Measurements from ENCODE around the gene IGSF21.

The IGSF21 gene

GRCh38 chr1:18233176-18233864 is 125.7 kb downstream of the IGSF21 start:
- no peak for DNase-seq
- intact Hi-C loops (cut with DNase I) = no loop called here

DNA sequence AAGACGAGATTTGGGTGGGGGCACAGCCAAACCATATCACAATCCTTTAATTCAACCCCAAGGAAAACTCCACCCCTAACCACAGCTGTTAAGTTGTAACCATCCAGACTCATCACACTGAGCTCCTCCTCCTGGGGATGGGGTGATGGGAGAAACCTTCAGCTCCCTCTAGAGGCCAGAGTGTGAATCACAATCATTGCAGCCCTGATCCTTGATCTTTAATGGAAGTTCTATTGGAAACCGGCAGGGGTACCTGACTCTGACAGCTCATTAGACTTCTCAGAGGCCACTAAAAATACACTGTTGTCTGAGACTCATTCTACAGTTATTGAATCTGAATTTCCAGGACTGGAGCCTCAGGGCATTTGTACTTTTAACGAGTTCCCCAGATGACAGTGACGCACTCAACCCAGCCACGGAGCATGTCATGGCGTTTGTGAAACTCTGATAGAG is 127.2 kb downstream of the IGSF21 start:
- peak in 37 of 42 donors; percentile 13 to 88 (median 60) for DNase-seq
- intact Hi-C loops (cut with DNase I) = no loop called here

DNA sequence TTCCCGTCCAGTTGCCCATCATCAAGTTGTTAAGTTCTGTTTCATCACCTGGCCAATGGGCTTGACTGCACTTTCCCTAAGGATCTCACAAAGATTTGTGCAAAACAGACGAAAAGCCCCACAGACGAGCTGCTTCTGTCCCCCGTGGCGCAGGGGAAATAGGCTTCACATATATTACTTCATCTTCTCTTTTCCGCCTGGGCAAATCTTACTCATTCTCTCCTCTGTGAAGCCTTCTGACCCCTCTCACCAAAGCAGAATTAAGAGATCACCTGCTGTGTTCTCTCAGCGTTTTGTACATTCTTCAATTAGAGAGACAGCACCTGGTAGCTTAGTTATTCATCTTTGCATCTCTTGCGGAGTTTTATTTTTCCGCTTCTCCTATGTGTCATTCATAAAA is 129.8 kb downstream of the IGSF21 start:
- intact Hi-C loops (cut with DNase I) = no loop called here
- no peak for DNase-seq

DNA sequence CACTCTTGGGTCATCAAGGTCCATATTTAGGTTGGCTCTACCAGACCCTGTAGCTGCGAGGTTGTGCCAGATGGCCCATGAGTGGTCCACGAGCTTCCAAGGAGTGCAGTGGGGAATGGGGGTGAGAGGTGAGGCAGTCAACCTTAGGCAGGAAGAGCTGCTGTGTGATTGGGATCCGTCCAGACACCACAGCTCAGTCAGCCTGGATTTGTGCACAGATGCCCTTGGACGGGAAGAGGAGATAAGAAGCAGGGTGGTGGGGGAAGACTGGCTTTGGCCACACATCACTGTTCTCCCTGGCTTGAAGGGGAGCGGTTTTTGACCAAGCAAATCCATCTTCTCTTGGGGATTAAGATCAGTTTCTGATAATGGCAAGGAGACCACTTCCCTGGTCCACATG is 130.6 kb downstream of the IGSF21 start:
- intact Hi-C loops (cut with DNase I) = no loop called here
- no peak for DNase-seq

- intact Hi-C loops (cut with DNase I) = no loop called here
These were observed 132.1 kb downstream of the IGSF21 start for GRCh38 chr1:18239671-18240070.

DNA sequence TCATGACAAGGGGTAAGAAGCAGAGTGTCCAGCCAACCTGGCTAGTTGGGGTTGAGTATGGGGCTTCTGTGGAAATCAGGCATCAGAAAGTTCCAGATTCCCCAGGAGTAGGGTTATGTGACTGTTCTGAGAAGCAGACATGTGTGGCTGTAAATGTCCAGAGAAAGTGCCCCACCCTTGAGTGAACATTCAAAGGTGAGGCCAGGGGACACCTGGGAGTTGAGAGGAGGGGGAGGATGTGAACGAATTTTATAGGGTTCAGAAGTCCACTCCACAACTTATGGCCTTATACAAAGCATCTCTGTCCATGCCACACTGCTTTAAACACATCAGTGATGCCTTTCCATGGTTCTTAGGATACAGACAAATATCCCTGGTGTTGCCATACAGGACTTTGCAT is 133.3 kb downstream of the IGSF21 start:
- DNase-seq = no peak
- intact Hi-C loops (cut with DNase I) = no loop called here

More at GRCh38 chr1:18239671-18240070, 132.1 kb downstream of the IGSF21 start:
- DNase-seq = no peak

DNA sequence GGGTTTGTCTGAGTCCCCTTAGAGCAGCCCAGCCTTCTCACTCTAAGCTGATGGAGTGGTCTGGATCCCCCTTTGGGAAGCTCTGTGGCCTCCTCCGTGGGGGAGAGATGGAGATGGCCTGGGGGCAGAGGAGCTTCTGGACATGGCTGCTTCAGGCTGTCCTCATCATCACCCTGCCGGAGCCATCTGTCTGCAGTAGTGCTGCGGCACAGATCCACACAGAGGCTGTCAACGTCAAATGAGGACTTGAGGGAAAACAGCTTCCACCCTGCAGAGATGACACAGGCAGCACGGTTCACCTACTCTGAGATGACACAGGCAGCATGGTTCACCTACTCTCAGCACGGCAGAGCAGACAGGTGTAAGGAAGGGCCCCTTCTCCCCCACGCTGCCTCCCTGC is 134.3 kb downstream of the IGSF21 start:
- DNase-seq = peak in 1 of 42 donors; percentile 11

GRCh38 chr1:18243503-18244175 is 136.0 kb downstream of the IGSF21 start:
- no peak for DNase-seq
- intact Hi-C loops (cut with DNase I) = no loop called here

More for the DNA sequence above, 134.3 kb downstream of the IGSF21 start:
- intact Hi-C loops (cut with DNase I) = no loop called here

DNA sequence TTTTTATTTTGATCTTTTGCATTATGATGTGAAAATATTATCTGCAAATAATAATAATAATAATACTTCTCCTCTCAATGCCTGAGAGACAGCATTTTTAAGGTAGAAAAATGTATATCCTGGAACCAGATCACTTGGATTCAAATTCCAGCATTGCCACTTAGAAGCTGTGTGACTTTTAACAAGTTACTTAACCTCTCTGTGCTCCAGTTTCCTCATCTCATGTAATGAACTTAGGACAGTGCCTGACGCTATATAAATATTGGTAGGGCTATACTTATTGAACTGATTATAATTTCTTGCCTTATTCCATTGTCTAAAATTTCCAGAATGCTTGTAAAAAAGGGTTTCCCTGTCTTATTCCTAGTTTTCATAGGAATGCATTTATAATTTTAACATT is 137.2 kb downstream of the IGSF21 start:
- intact Hi-C loops (cut with DNase I) = no loop called here
- DNase-seq = no peak

DNA sequence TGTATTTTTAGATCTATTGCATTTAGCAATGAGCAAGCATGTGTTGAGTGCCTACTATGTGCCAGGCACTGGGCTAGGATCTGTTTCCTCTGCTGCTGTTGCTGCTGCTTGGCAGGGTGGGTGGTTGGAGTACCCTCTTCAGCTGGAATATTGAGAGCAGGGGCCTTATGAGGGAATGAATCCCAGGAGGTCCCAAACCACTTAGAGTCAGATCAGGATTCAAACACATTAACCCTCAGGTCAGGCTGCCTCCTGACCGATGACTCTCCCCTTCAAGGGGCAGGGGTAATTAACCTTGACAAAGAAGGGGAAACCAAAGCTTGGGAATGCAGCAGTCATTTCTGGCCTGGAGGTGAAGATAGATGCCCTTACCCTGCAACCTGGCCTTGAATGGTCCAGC is 138.0 kb downstream of the IGSF21 start:
- no peak for DNase-seq
- intact Hi-C loops (cut with DNase I) = no loop called here

DNA sequence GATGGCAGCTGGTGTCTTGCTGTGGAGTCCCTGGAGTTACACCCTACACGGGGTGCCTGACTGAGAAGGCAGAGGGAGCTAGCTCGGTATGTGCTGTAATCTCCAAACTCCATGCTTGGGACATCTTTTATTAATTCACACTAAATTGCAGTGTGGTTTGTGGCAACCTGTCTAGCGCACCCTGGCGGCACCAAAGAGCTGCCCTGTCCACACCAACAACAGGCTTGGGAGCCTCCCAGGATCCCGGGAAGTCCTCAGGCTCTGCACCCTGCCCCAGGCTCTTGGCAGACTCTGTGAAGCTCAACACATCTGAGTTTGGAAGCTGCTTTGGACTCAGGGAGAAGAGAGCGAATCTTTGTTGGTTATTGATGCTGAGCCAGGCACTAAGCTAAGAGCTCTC is 138.9 kb downstream of the IGSF21 start:
- DNase-seq = no peak

GRCh38 chr1:18247151-18247550 is 139.6 kb downstream of the IGSF21 start:
- DNase-seq = no peak
- intact Hi-C loops (cut with DNase I) = no loop called here

More for the DNA sequence above, 138.9 kb downstream of the IGSF21 start:
- intact Hi-C loops (cut with DNase I) = no loop called here

DNA sequence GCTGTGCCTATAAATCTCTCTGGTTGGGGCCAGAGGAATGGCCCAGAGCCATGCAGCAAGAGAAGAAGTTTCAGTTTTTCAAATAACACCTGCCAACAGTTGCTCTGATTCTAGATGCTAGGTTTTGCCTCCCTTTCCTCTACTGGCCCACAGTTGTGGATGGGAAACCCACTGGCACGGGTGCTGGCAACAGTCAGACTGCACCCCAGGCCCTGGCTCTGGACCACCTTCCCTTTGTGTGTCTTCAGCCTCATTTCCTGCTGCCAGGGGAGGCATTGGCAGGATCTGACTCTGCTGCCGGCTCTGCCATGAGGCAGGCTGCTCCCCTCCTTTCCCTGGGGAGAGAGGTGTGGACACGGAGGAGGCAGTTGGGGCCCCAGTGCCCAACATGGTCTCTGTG is 142.0 kb downstream of the IGSF21 start:
- intact Hi-C loops (cut with DNase I) = no loop called here
- DNase-seq = peak in 6 of 42 donors; percentile 8 to 31 (median 14)

GRCh38 chr1:18253093-18253492 is 145.5 kb downstream of the IGSF21 start:
- DNase-seq = no peak
- intact Hi-C loops (cut with DNase I) = no loop called here

GRCh38 chr1:18256282-18257235 is 149.0 kb downstream of the IGSF21 start:
- peak in 28 of 42 donors; percentile 9 to 64 (median 32) for DNase-seq
- intact Hi-C loops (cut with DNase I) = no loop called here

DNA sequence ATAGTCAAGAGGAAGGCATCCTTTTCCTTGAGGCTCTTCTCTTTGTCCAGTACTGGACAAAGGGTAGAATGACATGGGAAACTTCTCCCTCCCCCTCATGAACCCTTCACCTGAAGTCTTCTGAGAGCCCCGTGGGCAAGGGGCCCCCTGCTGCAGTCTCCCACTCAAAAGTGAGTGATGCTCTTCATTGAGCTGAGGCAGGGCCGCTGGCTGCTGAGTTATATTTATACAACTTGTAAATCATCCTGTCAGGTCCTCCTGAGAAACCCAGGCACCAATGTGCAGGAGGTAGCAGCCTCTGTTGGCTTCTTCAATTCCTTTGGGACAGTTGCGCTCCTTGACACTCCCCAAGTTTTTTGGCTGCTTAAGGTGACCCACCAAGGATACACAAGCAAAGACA is 150.2 kb downstream of the IGSF21 start:
- intact Hi-C loops (cut with DNase I) = no loop called here

DNA sequence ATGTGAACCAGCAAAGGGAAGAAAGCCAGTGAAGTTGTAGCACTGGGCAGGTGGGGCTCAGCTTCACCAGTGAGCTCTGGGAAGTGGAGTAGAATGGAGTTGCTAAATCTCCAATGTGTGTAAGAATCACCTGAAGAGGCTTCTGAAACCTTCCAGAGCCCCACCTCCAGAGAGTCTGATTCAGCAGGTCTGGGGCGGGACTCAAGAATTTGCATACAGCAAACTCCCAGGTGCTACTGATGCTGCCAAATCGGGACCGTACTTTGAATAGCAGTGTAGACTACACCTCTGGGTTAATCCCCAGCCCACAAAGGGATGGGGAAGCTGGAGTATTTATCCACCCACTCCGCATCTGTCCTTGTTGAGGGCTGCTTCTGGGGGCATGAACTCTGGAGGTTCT is 154.3 kb downstream of the IGSF21 start:
- no peak for DNase-seq
- intact Hi-C loops (cut with DNase I) = no loop called here

More for the DNA sequence above, 150.2 kb downstream of the IGSF21 start:
- no peak for DNase-seq

GRCh38 chr1:18262726-18263125 is 155.1 kb downstream of the IGSF21 start:
- no peak for DNase-seq
- intact Hi-C loops (cut with DNase I) = no loop called here

- intact Hi-C loops (cut with DNase I) = no loop called here
These were observed 156.0 kb downstream of the IGSF21 start for GRCh38 chr1:18263547-18264120.

More at GRCh38 chr1:18263547-18264120, 156.0 kb downstream of the IGSF21 start:
- no peak for DNase-seq

All from head of caudate nucleus (tissue), 42 donors.